GM23338 (cell line): ENCODE results near the gene HNRNPL. TPM values are rescaled to one million over a fixed set of nuclear protein-coding genes. Genes with fewer than 3 reads are reported as not detected.
"Not testable (repeated sequence)": the region's sequence is repeated elsewhere in the genome, so short reads cannot be mapped to it uniquely, and the experiment has no call there.

Experiments used
- ATAC-seq: fragments of 200-7000 bp; cut with Tn5 transposase; 3 replicates; pipeline ENCODE4 v1.9.1; 2020
- DNase-seq: peaks from one replicate; pipeline ENCODE4 v3.0.0-alpha.2; 2015; ENCODE audit warnings: low spot score
- H2AFZ ChIP-seq: fragments of 200-600 bp; sonication (generic); 2 replicates; pipeline ENCODE4 v1.8.0; 2016; ENCODE audit warnings: antibody characterized with exemption, mild to moderate bottlenecking, moderate library complexity
- H3F3A ChIP-seq: fragments of 200-600 bp; sonication (generic); replicated peaks from 2 replicates; pipeline ENCODE4 v1.8.0; 2017; ENCODE audit warnings: antibody characterized with exemption, mixed run types, low read depth
- H3K27ac ChIP-seq: fragments of 200-600 bp; sonication (generic); 2 replicates; pipeline ENCODE4 v1.6.1; 2016; ENCODE audit warnings: low read depth
- H3K27me3 ChIP-seq: fragments of 200-600 bp; sonication (generic); 2 replicates; pipeline ENCODE4 v1.8.0; 2016; ENCODE audit warnings: mild to moderate bottlenecking, mixed run types, moderate library complexity; ENCODE audit not compliant: insufficient read depth
- H3K36me3 ChIP-seq: fragments of 200-600 bp; sonication (generic); 2 replicates; pipeline ENCODE4 v1.8.0; 2016; ENCODE audit warnings: mild to moderate bottlenecking; ENCODE audit not compliant: insufficient read depth
- H3K4me1 ChIP-seq: fragments of 200-600 bp; sonication (generic); 2 replicates; pipeline ENCODE4 v1.8.0; 2016; ENCODE audit warnings: mild to moderate bottlenecking, moderate library complexity; ENCODE audit not compliant: insufficient read depth
- H3K4me2 ChIP-seq: fragments of 200-600 bp; sonication (generic); 2 replicates; pipeline ENCODE4 v1.7.1; 2017; ENCODE audit warnings: mixed run types
- H3K4me3 ChIP-seq: fragments of 200-600 bp; sonication (generic); 2 replicates; pipeline ENCODE4 v1.6.1; 2016; ENCODE audit warnings: mixed run types
- H3K79me2 ChIP-seq: fragments of 200-600 bp; sonication (generic); replicated peaks from 2 replicates; pipeline ENCODE4 v1.8.0; 2017; ENCODE audit warnings: mild to moderate bottlenecking; ENCODE audit not compliant: insufficient read depth
- H3K9me2 ChIP-seq: fragments of 200-600 bp; sonication (generic); 2 replicates; pipeline ENCODE4 v1.8.0; 2017; ENCODE audit not compliant: insufficient read depth
- H4K20me1 ChIP-seq: fragments of 200-600 bp; sonication (generic); replicated peaks from 2 replicates; pipeline ENCODE4 v1.8.0; 2017; ENCODE audit warnings: mild to moderate bottlenecking; ENCODE audit not compliant: insufficient read depth
- H3K27ac Mint-ChIP-seq: 2 replicates; pipeline ENCODE4 v1.8.0; 2020; ENCODE audit warnings: inconsistent platforms, mild to moderate bottlenecking, moderate library complexity, mixed read lengths
- H3K27me3 Mint-ChIP-seq: 3 replicates; pipeline ENCODE4 v1.8.0; 2022; ENCODE audit warnings: low read depth, mild to moderate bottlenecking, moderate library complexity, mixed read lengths, inconsistent platforms; ENCODE audit not compliant: insufficient read depth, poor library complexity
- H3K36me3 Mint-ChIP-seq: 3 replicates; pipeline ENCODE4 v1.8.0; 2021; ENCODE audit warnings: low read depth, mild to moderate bottlenecking, inconsistent platforms, moderate library complexity, mixed read lengths
- H3K4me1 Mint-ChIP-seq: 3 replicates; pipeline ENCODE4 v1.8.0; 2020; ENCODE audit warnings: mild to moderate bottlenecking, inconsistent platforms, mixed read lengths
- H3K4me3 Mint-ChIP-seq: 3 replicates; pipeline ENCODE4 v1.8.0; 2021; ENCODE audit warnings: moderate library complexity, mild to moderate bottlenecking, inconsistent platforms, mixed read lengths
- H3K9me3 Mint-ChIP-seq: 3 replicates; pipeline ENCODE4 v1.8.0; 2020; ENCODE audit warnings: moderate library complexity, mild to moderate bottlenecking, inconsistent platforms, mixed read lengths
- CREB1 ChIP-seq: fragments of 250-450 bp; sonication (Bioruptor Pico); IDR thresholded peaks from 2 replicates; pipeline ENCODE4 v1.5.0; 2020; ENCODE audit warnings: low read depth, mild to moderate bottlenecking, moderate library complexity
- EZH2 ChIP-seq: fragments of 200-600 bp; sonication (generic); IDR thresholded peaks from one replicate; pipeline ENCODE4 v1.8.0; 2017; ENCODE audit warnings: antibody characterized with exemption, mild to moderate bottlenecking, low read depth; ENCODE audit not compliant: unreplicated experiment
- STAT1 ChIP-seq: IDR thresholded peaks from one replicate; pipeline ENCODE4 v1.6.1; 2016; ENCODE audit warnings: antibody characterized with exemption; ENCODE audit not compliant: unreplicated experiment
- ZNF114 ChIP-seq: fragments of 250-450 bp; sonication (Bioruptor Pico); IDR thresholded peaks from 2 replicates; pipeline ENCODE4 v1.5.0; 2020; ENCODE audit warnings: mild to moderate bottlenecking, moderate library complexity
- ZNF331 ChIP-seq: fragments of 250-450 bp; sonication (Bioruptor Pico); IDR thresholded peaks from 2 replicates; pipeline ENCODE4 v1.5.0; 2020; ENCODE audit warnings: low read depth, mild to moderate bottlenecking, moderate library complexity
- polyA plus RNA-seq: library from polyadenylated mRNA; unstranded; fragments of >200 nt; fragmentation: Nextera tagmentation; extraction: Ambion mirVana; gene quantifications from 2 replicates; pipeline ENCODE4 v1.2.1, GENCODE V29; 2016
- total RNA-seq: library from RNA; depleted of rRNA; stranded (reverse); fragments of >200 nt; shearing (Covaris generic); gene quantifications from 2 replicates; pipeline ENCODE4 v1.2.3, GENCODE V29; 2014
- TF ChIP-seq, protein P1 (sequence below), 2 experiments: fragments of 200-600 bp in 1 of 2; sonication (generic) in 1 of 2; conservative IDR thresholded peaks; 2 replicates each; pipeline versions ENCODE4 v1.5.1 to v1.6.1; 2016 to 2017; ENCODE audit warnings: antibody characterized with exemption in 2 of 2, low read depth in 2 of 2, mild to moderate bottlenecking in 2 of 2, moderate library complexity in 1 of 2
- TF ChIP-seq, protein P2 (sequence below): IDR thresholded peaks from one replicate; pipeline ENCODE4 v1.6.1; 2018; ENCODE audit warnings: antibody characterized with exemption; ENCODE audit not compliant: unreplicated experiment

The HNRNPL gene
- total and polyA plus RNA-seq, 2 experiments from 2014 or later = 580 to 664 TPM

DNA sequence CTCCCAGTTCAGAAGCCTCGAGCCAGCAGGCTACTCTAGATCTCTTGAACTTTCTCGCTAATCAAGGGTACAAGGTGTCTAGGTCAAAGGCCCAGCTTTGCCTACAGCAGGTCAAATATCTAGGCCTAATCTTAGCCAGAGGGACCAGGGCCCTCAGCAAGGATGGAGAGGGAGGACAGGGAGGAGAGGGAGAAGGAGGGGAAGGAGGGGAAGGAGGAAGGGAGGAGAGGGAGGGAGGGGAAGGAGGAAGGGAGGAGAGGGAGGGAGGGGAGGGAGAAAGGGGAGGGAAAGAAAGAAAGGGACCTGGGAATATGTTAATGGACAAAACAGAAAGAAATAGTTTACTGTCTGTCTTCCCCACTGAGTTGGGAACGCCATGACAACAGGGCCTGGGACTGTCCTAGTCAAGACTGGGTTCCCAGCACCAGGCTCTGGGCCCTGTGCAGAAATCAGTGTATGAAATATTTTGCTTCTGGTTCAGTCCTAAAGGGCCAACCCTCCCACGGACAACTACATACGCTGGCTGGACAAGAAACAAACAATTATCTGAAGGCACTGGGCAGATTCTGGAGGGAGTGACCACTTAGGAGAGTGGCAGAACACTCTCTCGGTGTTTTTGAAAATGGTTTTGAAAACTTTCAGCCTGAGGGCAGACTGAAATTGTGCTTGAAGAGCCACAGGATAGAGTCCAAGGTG is 22.8 kb downstream of the HNRNPL start (continued):
- TF ChIP-seq EZH2 = no peak
- no peak for TF ChIP-seq CREB1 (CRISPR knock-in tag)
- no peak for TF ChIP-seq STAT1

DNA sequence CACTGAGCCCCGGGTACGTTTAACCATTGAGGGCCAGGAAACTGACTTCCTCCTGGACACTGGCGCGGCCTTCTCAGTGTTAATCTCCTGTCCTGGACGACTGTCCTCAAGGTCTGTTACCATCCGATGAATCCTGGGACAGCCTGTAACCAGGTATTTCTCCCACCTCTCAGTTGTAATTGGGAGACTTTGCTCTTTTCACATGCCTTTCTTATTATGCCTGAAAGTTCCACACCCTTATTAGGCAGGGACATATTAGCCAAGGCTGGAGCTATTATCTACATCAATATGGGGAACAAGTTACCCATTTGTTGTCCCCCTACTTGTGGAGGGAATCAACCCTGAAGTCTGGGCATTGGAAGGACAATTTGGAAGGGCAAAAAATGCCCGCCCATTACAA is 23.9 kb downstream of the HNRNPL start:
- not testable (repeated sequence) for H3K4me2 ChIP-seq, H3F3A ChIP-seq, H3K4me3 ChIP-seq, ATAC-seq, H2AFZ ChIP-seq, H3K27ac ChIP-seq, H3K9me2 ChIP-seq, DNase-seq, H3K36me3 ChIP-seq, H3K4me3 Mint-ChIP-seq, H3K27ac Mint-ChIP-seq, H3K27me3 ChIP-seq
- peaks cover 39% of the 10 kb centered on the region for H3K4me1 Mint-ChIP-seq
- peaks cover 10% of the 10 kb centered on the region for H3K27me3 Mint-ChIP-seq
- H3K79me2 ChIP-seq = peaks cover 11% of the 10 kb centered on the region; the same call in 1 of the 2 replicates
- H3K36me3 Mint-ChIP-seq = peaks cover 53% of the 10 kb centered on the region
- H3K9me3 Mint-ChIP-seq = peaks cover 17% of the 10 kb centered on the region
- H4K20me1 ChIP-seq = peaks cover 14% of the 10 kb centered on the region
- H3K4me1 ChIP-seq = peaks cover 24% of the 10 kb centered on the region

DNA sequence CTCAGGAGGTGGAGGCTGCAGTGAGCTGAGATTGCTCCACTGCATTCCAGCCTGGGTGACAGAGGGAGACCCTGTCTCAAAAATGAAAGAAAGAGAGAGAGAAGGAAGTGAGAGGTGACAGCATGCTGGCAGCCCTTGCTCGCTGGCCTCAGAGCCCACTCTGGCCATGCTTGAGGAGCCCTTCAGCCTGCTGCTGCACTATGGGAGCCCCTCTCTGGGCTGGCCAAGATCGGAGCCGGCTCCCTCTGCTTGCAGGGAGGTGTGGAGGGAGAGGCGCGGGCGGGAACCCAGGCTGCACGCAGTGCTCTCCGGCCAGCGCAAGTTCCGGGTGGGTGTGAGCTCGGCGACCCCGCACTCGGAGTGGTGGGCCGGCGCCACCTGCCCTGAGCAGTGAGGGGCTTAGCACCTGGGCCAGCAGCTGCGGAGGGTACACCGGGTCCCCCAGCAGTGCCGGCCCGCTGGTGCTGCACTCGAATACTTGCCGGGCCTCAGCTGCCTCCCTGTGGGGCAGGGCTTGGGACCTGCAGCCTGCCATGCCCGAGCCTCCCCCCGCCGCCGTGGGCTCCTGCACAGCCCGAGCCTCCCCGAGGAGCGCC is 28.5 kb downstream of the HNRNPL start:
- not testable (repeated sequence) for DNase-seq, H3F3A ChIP-seq, H3K79me2 ChIP-seq, H2AFZ ChIP-seq, H3K36me3 ChIP-seq, H3K27me3 ChIP-seq, H3K27ac Mint-ChIP-seq, H3K27ac ChIP-seq, H3K4me2 ChIP-seq, H3K4me3 Mint-ChIP-seq, H3K9me2 ChIP-seq, H4K20me1 ChIP-seq, H3K4me3 ChIP-seq, ATAC-seq
- Mint-ChIP-seq H3K4me1 (peaks cover 32% of the 10 kb centered on the region), H3K9me3 (peaks cover 24% of the 10 kb centered on the region), H3K27me3 (peaks cover 16% of the 10 kb centered on the region), H3K36me3 (peaks cover 51% of the 10 kb centered on the region)
- peaks cover 26% of the 10 kb centered on the region for H3K4me1 ChIP-seq

DNA sequence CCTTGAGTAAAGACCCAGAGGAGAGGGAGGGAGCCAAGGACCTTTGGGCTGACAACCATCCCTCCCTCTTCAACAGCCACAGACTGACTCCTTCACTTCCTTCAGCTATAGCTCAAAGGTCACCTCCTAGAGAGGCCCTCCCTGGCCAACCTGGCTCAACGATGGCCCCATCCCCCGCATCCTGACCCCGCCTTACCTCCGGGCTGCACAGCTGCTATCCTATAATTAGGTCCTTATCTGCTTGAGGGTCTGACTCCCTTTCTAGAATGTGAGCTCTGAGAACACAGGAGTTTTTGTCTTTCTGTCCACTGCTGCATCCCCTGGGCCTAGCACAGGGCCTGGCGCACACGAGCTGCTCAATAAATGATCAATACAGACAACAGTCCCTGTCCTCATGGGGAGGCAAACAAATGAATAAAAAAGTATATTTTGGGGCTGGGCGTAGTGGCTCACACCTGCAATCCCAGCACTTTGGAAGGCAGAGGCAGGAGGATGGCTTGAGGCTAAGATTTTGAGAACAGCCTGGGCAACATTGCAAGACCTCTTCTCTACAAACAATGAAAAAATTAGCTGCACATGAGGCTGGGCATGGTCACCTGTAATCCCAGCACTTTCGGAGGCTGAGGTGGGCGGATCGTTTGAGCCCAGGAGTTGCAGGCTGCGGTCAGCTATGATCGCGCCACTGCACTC is 30.4 kb downstream of the HNRNPL start:
- Mint-ChIP-seq H3K4me1 (peaks cover 20% of the 10 kb centered on the region), H3K36me3 (peaks cover 59% of the 10 kb centered on the region), H3K27me3 (peaks cover 18% of the 10 kb centered on the region), H3K27ac (no peak overlapping the region), H3K4me3 (no peak overlapping the region), H3K9me3 (peaks cover 24% of the 10 kb centered on the region)
- no peak overlapping the region for H3K4me2 ChIP-seq
- H3K4me3 ChIP-seq = no peak overlapping the region
- no peak overlapping the region for H2AFZ ChIP-seq
- 0 out of 2 replicates have a peak, but pooled peaks cover 2% of the 10 kb centered on the region for H3K79me2 ChIP-seq
- no peaks in the 10 kb centered on the region for H3K27me3 ChIP-seq
- 0 out of 2 replicates have a peak, but pooled peaks cover 3% of the 10 kb centered on the region for H3F3A ChIP-seq
- no peaks in the 10 kb centered on the region for H3K9me2 ChIP-seq
- H4K20me1 ChIP-seq = no peaks in the 10 kb centered on the region; the same call in 1 of the 2 replicates
- no peaks in the 10 kb centered on the region for H3K36me3 ChIP-seq
- peaks cover 13% of the 10 kb centered on the region for H3K4me1 ChIP-seq
- H3K27ac ChIP-seq = no peak overlapping the region
- ATAC-seq (no peak; the same call in 2 of the 3 replicates), DNase-seq (no peak)
- TF ChIP-seq, protein P1, sequence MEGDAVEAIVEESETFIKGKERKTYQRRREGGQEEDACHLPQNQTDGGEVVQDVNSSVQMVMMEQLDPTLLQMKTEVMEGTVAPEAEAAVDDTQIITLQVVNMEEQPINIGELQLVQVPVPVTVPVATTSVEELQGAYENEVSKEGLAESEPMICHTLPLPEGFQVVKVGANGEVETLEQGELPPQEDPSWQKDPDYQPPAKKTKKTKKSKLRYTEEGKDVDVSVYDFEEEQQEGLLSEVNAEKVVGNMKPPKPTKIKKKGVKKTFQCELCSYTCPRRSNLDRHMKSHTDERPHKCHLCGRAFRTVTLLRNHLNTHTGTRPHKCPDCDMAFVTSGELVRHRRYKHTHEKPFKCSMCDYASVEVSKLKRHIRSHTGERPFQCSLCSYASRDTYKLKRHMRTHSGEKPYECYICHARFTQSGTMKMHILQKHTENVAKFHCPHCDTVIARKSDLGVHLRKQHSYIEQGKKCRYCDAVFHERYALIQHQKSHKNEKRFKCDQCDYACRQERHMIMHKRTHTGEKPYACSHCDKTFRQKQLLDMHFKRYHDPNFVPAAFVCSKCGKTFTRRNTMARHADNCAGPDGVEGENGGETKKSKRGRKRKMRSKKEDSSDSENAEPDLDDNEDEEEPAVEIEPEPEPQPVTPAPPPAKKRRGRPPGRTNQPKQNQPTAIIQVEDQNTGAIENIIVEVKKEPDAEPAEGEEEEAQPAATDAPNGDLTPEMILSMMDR (conservative IDR thresholded peaks at IDR 0.05; ENCODE audit: low read depth in 2 of 2) = no peak
- TF ChIP-seq ZNF331 (CRISPR knock-in tag) (no peak), ZNF114 (CRISPR knock-in tag) (no peak)
- TF ChIP-seq, protein P2, sequence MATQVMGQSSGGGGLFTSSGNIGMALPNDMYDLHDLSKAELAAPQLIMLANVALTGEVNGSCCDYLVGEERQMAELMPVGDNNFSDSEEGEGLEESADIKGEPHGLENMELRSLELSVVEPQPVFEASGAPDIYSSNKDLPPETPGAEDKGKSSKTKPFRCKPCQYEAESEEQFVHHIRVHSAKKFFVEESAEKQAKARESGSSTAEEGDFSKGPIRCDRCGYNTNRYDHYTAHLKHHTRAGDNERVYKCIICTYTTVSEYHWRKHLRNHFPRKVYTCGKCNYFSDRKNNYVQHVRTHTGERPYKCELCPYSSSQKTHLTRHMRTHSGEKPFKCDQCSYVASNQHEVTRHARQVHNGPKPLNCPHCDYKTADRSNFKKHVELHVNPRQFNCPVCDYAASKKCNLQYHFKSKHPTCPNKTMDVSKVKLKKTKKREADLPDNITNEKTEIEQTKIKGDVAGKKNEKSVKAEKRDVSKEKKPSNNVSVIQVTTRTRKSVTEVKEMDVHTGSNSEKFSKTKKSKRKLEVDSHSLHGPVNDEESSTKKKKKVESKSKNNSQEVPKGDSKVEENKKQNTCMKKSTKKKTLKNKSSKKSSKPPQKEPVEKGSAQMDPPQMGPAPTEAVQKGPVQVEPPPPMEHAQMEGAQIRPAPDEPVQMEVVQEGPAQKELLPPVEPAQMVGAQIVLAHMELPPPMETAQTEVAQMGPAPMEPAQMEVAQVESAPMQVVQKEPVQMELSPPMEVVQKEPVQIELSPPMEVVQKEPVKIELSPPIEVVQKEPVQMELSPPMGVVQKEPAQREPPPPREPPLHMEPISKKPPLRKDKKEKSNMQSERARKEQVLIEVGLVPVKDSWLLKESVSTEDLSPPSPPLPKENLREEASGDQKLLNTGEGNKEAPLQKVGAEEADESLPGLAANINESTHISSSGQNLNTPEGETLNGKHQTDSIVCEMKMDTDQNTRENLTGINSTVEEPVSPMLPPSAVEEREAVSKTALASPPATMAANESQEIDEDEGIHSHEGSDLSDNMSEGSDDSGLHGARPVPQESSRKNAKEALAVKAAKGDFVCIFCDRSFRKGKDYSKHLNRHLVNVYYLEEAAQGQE = no peak
